Ectodermal cell (in vitro differentiated cells): ENCODE measurements around the gene ZNF260.
A peak's percentile ranks its signal among the peaks of the same experiment; 100 is the strongest.
"Not testable (repeated sequence)": the region's sequence is repeated elsewhere in the genome, so short reads cannot be mapped to it uniquely, and the experiment has no call there.

ENCODE experiments used
- H3K27ac ChIP-seq: 2 replicates; pipeline ENCODE4 v1.7.0; 2013; ENCODE audit warnings: mild to moderate bottlenecking, low read depth, low read length; ENCODE audit not compliant: insufficient read depth, poor library complexity, severe bottlenecking
- H3K27me3 ChIP-seq: 2 replicates; pipeline ENCODE4 v1.7.0; 2013; ENCODE audit warnings: mild to moderate bottlenecking, low read length; ENCODE audit not compliant: insufficient read depth, control insufficient read depth, poor library complexity, severe bottlenecking
- H3K36me3 ChIP-seq: one replicate; pipeline ENCODE4 v1.7.0; 2013; ENCODE audit warnings: low read length; ENCODE audit not compliant: control insufficient read depth, insufficient read depth
- H3K4me1 ChIP-seq: one replicate; pipeline ENCODE4 v1.7.0; 2013; ENCODE audit warnings: low read length; ENCODE audit not compliant: control insufficient read depth, insufficient read depth
- H3K4me3 ChIP-seq: 2 replicates; pipeline ENCODE4 v1.7.0; 2013; ENCODE audit warnings: low read depth, low read length, control low read depth; ENCODE audit not compliant: insufficient read depth
- H3K9me3 ChIP-seq: 2 replicates; pipeline ENCODE4 v1.7.0; 2013; ENCODE audit warnings: mild to moderate bottlenecking, low read length, moderate library complexity; ENCODE audit not compliant: control insufficient read depth
- WGBS, 2 experiments: methylation state at CpG; one replicate each; pipeline ENCODE4 v1.1.7; 2013; ENCODE audit warnings: missing lambda C conversion rate in 2 of 2; 5-methylcytosine and 5-hydroxymethylcytosine counted together

The ZNF260 gene

DNA sequence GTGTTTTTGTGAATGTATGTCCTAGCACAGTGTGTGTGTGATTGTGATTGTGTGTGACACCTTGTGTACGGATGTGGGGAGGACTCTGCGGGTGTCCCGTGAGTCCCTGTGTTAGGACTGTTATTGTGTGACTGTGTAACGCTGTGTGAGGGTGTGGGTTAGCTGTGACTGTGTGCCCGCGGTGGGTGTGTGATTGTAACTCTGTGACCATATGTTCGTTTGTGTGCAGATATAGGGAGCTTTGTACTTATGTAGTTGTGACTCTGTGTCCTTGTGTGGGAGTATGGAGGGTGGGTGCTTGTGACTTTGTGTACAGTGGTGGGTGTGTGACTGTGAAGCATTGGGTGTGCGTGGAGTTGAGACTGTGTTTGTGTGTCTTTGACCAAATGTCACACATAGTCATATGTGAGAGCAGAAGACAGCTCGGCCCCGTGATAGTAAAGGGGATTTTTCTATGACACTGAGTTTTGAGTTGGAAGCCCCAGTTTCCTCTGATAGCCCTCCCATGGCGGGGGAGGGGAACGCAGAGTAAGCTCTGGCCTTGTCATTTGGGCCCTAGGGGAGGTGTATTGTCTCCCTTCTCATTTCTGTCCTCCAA lies 949 bp upstream of the ZNF260 start:
- Histone ChIP-seq H3K9me3 (no peaks in the 10 kb centered on the region), H3K4me3 (peak overlapping the region; percentile 83), H3K27me3 (no peaks in the 10 kb centered on the region), H3K27ac (no peak overlapping the region), H3K4me1 (no peaks in the 10 kb centered on the region), H3K36me3 (peaks cover 29% of the 10 kb centered on the region)
- WGBS, 2 experiments: 19 to 20% methylated on average over 12 of the region's 12 CpGs

DNA sequence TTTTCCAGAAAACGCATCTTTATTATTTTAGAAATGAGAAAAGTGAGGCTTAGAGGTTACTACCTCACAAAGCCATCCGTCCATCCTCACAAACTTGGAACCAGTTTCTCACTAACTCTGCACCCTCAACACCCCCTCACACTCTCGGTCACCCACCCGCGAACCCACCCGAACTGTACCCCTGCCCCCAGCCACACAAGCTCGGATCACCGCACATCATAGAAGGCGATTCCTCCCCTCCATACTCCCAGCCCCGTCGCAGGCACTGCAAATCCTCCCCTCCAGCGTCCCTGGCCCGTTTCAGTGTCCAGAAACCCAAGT lies 238 bp downstream of the ZNF260 start:
- H3K36me3 ChIP-seq: peaks cover 38% of the 10 kb centered on the region
- WGBS, 2 experiments: 0% methylated on average over 12 to 13 of the region's 13 CpGs
- H3K27ac ChIP-seq: peak overlapping the region; percentile 95
- H3K4me3 ChIP-seq: peak overlapping the region; percentile 83
- H3K27me3 ChIP-seq: no peaks in the 10 kb centered on the region
- H3K9me3 ChIP-seq: no peaks in the 10 kb centered on the region
- no peaks in the 10 kb centered on the region for H3K4me1 ChIP-seq

GRCh38 chr19:36527341-36527740 lies 730 bp downstream of the ZNF260 start:
- Histone ChIP-seq H3K4me1 (no peaks in the 10 kb centered on the region), H3K27ac (no peak overlapping the region), H3K9me3 (no peaks in the 10 kb centered on the region), H3K27me3 (no peaks in the 10 kb centered on the region), H3K4me3 (peak overlapping the region; percentile 83), H3K36me3 (peaks cover 43% of the 10 kb centered on the region)
- 15 to 24% methylated on average over 4 to 5 of the region's 5 CpGs for WGBS, 2 experiments

- Histone ChIP-seq H3K27me3 (no peaks in the 10 kb centered on the region), H3K36me3 (peaks cover 45% of the 10 kb centered on the region), H3K4me1 (no peaks in the 10 kb centered on the region), H3K9me3 (no peaks in the 10 kb centered on the region), H3K27ac (no peak overlapping the region), H3K4me3 (peak overlapping the region; percentile 83)
- WGBS, 2 experiments: 99 to 100% methylated on average over 4 to 5 of the region's 5 CpGs
Measured at GRCh38 chr19:36526581-36526980, 1.5 kb downstream of the ZNF260 start.

DNA sequence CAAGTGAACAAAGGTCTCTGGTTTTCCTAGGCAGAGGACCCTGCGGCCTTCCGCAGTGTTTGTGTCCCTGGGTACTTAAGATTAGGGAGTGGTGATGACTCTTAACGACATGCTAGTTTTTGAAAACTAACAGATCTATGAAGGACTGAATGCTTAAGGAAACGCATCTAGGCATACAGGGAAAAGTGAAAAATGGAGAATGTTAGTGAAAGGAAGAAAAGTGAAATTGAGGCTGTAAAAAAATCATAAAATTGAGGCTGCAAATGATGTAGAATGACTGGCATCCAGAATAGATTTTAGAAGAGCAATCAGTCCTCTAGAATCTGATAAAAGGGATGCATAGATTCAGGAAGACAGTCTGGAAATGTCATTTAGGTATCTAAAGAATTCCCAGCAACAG lies 3.5 kb downstream of the ZNF260 start:
- Histone ChIP-seq H3K27ac (no peak overlapping the region), H3K4me3 (no peak overlapping the region), H3K9me3 (no peaks in the 10 kb centered on the region), H3K27me3 (no peaks in the 10 kb centered on the region), H3K4me1 (no peaks in the 10 kb centered on the region), H3K36me3 (peaks cover 51% of the 10 kb centered on the region)
- WGBS, 2 experiments: 94 to 98% methylated on average over 4 of the region's 4 CpGs

- H3K27me3 ChIP-seq: no peaks in the 10 kb centered on the region
- 83 to 100% methylated on average over 1 of the region's 2 CpGs for WGBS, 2 experiments
- H3K36me3 ChIP-seq: peaks cover 65% of the 10 kb centered on the region
- no peak overlapping the region for H3K27ac ChIP-seq
- no peak overlapping the region for H3K4me3 ChIP-seq
- peaks cover 20% of the 10 kb centered on the region for H3K9me3 ChIP-seq
- no peaks in the 10 kb centered on the region for H3K4me1 ChIP-seq
Measured at GRCh38 chr19:36514012-36514612, 14.0 kb downstream of the ZNF260 start.

GRCh38 chr19:36508325-36508724 lies 19.7 kb downstream of the ZNF260 start:
- WGBS, 2 experiments: 93 to 94% methylated on average over 3 of the region's 3 CpGs
- Histone ChIP-seq H3K9me3 (no peaks in the 10 kb centered on the region), H3K27ac (no peak overlapping the region), H3K4me1 (no peaks in the 10 kb centered on the region), H3K4me3 (no peak overlapping the region), H3K27me3 (no peaks in the 10 kb centered on the region), H3K36me3 (peaks cover 8% of the 10 kb centered on the region)

- Histone ChIP-seq H3K4me3 (no peak overlapping the region), H3K36me3 (no peaks in the 10 kb centered on the region), H3K4me1 (no peaks in the 10 kb centered on the region), H3K27me3 (no peaks in the 10 kb centered on the region), H3K27ac (no peak overlapping the region), H3K9me3 (no peaks in the 10 kb centered on the region)
- 87 to 89% methylated on average over 5 of the region's 5 CpGs for WGBS, 2 experiments
Measured at GRCh38 chr19:36501973-36502372, 26.1 kb downstream of the ZNF260 start.

DNA sequence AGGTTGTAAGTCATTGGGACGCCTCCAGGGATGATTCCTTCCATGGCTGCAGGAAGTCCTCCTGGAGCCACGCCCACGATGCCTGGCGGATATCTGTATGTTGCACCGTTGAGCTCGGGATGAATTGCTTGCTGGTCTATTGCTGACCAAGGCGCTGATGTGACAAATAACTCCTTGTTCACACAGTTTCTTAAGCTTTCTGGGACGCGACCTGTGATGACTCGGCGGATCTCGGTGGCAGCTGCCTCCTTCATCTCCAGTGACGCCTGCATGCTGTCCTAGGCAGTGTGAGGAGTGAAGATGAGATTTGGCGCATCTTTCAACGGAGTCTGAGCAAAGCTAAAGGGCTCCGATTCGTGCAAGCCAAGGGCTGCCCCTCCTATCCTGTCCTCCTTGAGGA lies 31.1 kb downstream of the ZNF260 start:
- Histone ChIP-seq H3K4me1 (no peaks in the 10 kb centered on the region), H3K4me3 (no peak overlapping the region), H3K27ac (no peak overlapping the region), H3K9me3 (no peaks in the 10 kb centered on the region), H3K36me3 (no peaks in the 10 kb centered on the region), H3K27me3 (no peaks in the 10 kb centered on the region)
- 92 to 94% methylated on average over 17 of the region's 17 CpGs for WGBS, 2 experiments

GRCh38 chr19:36492689-36493453 lies 35.2 kb downstream of the ZNF260 start:
- 73 to 74% methylated on average over 18 of the region's 18 CpGs for WGBS, 2 experiments
- H3K36me3 ChIP-seq, H3K27me3 ChIP-seq, H3K9me3 ChIP-seq, H3K4me3 ChIP-seq, H3K4me1 ChIP-seq, H3K27ac ChIP-seq: not testable (repeated sequence)
